Measurements from ENCODE around the gene PCDHGB4. TPM values are rescaled to one million over a fixed set of nuclear protein-coding genes. Genes with fewer than 3 reads are reported as not detected.
A peak's percentile ranks its signal among the peaks of the same experiment; 100 is the strongest.

The PCDHGB4 gene
- total and polyA plus RNA-seq, 10 of the 15 experiments (the other 5 are each of a cell fraction or from before 2014, with no cell fraction given) = 0.02 to 0.20 (median 0.04) TPM; not detected in 4

- TF ChIP-seq CHD1 (IDR thresholded peaks at IDR 0.05; ENCODE audit: low read depth, low read length) (no peak), FOXK2 (IDR thresholded peaks at IDR 0.05) (no peak), KDM1A (IDR thresholded peaks at IDR 0.05; ENCODE audit: borderline replicate concordance) (no peak), ZBTB40 (IDR thresholded peaks at IDR 0.05; ENCODE audit: borderline replicate concordance) (no peak), CREM (IDR thresholded peaks at IDR 0.05; ENCODE audit: low read depth) (no peak), SP1 (IDR thresholded peaks at IDR 0.05; ENCODE audit: low read depth, low read length) (no peak), KAT2A (conservative IDR thresholded peaks at IDR 0.05; ENCODE audit: control insufficient read depth, low read depth, low read length) (no peak), SMC3 (IDR thresholded peaks at IDR 0.05; ENCODE audit: borderline replicate concordance, low read length) (peak; percentile 77), PML (IDR thresholded peaks at IDR 0.05; ENCODE audit: low read length) (no peak), HCFC1 (IDR thresholded peaks at IDR 0.05; ENCODE audit: low read length) (no peak), REST (IDR thresholded peaks at IDR 0.05; ENCODE audit: low read depth, low read length) (no peak), ZNF592 (IDR thresholded peaks at IDR 0.05) (0 out of 2 replicates have a peak, but pooled peaks have one; percentile 48), TARDBP (IDR thresholded peaks at IDR 0.05; ENCODE audit: borderline replicate concordance) (no peak), RBBP5 (conservative IDR thresholded peaks at IDR 0.05) (no peak), HSF1 (IDR thresholded peaks at IDR 0.05; ENCODE audit: low read depth, low read length) (no peak), MYB (IDR thresholded peaks at IDR 0.05; ENCODE audit: borderline replicate concordance, low read depth, low read length) (no peak), MTA3 (IDR thresholded peaks at IDR 0.05; ENCODE audit: borderline replicate concordance, low read length) (0 out of 2 replicates have a peak, but pooled peaks have one; percentile 41), CEBPB (IDR thresholded peaks at IDR 0.05; ENCODE audit: borderline replicate concordance in 1 of 2, low read depth in 2 of 2, low read length in 2 of 2) (no peak)
These were observed 25.5 kb downstream of the PCDHGB4 start, which contains the start of gene PCDHGA10 (continued) for GRCh38 chr5:141412854-141413539.

Data from GM12878 (cell line).